Measurements from ENCODE around the gene EFNA5. TPM values are rescaled to one million over a fixed set of nuclear protein-coding genes. Genes with fewer than 3 reads are reported as not detected.

EFNA5 gene
- total and polyA plus RNA-seq, 2 experiments from 2014 or later, result 7.5 to 10.1 TPM

GRCh38 chr5:107558823-107559375, 111.8 kb downstream of the EFNA5 start (continued):
- TF ChIP-seq, protein P1, sequence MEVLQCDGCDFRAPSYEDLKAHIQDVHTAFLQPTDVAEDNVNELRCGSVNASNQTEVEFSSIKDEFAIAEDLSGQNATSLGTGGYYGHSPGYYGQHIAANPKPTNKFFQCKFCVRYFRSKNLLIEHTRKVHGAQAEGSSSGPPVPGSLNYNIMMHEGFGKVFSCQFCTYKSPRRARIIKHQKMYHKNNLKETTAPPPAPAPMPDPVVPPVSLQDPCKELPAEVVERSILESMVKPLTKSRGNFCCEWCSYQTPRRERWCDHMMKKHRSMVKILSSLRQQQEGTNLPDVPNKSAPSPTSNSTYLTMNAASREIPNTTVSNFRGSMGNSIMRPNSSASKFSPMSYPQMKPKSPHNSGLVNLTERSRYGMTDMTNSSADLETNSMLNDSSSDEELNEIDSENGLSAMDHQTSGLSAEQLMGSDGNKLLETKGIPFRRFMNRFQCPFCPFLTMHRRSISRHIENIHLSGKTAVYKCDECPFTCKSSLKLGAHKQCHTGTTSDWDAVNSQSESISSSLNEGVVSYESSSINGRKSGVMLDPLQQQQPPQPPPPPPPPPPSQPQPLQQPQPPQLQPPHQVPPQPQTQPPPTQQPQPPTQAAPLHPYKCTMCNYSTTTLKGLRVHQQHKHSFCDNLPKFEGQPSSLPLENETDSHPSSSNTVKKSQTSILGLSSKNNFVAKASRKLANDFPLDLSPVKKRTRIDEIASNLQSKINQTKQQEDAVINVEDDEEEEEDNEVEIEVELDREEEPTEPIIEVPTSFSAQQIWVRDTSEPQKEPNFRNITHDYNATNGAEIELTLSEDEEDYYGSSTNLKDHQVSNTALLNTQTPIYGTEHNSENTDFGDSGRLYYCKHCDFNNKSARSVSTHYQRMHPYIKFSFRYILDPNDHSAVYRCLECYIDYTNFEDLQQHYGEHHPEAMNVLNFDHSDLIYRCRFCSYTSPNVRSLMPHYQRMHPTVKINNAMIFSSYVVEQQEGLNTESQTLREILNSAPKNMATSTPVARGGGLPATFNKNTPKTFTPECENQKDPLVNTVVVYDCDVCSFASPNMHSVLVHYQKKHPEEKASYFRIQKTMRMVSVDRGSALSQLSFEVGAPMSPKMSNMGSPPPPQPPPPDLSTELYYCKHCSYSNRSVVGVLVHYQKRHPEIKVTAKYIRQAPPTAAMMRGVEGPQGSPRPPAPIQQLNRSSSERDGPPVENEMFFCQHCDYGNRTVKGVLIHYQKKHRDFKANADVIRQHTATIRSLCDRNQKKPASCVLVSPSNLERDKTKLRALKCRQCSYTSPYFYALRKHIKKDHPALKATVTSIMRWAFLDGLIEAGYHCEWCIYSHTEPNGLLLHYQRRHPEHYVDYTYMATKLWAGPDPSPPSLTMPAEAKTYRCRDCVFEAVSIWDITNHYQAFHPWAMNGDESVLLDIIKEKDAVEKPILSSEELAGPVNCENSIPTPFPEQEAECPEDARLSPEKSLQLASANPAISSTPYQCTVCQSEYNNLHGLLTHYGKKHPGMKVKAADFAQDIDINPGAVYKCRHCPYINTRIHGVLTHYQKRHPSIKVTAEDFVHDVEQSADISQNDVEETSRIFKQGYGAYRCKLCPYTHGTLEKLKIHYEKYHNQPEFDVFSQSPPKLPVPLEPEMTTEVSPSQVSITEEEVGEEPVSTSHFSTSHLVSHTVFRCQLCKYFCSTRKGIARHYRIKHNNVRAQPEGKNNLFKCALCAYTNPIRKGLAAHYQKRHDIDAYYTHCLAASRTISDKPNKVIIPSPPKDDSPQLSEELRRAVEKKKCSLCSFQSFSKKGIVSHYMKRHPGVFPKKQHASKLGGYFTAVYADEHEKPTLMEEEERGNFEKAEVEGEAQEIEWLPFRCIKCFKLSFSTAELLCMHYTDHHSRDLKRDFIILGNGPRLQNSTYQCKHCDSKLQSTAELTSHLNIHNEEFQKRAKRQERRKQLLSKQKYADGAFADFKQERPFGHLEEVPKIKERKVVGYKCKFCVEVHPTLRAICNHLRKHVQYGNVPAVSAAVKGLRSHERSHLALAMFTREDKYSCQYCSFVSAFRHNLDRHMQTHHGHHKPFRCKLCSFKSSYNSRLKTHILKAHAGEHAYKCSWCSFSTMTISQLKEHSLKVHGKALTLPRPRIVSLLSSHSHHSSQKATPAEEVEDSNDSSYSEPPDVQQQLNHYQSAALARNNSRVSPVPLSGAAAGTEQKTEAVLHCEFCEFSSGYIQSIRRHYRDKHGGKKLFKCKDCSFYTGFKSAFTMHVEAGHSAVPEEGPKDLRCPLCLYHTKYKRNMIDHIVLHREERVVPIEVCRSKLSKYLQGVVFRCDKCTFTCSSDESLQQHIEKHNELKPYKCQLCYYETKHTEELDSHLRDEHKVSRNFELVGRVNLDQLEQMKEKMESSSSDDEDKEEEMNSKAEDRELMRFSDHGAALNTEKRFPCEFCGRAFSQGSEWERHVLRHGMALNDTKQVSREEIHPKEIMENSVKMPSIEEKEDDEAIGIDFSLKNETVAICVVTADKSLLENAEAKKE (CRISPR knock-in tag; IDR thresholded peaks at IDR 0.05), result no peak; the same call in 1 of the 2 replicates

DNA sequence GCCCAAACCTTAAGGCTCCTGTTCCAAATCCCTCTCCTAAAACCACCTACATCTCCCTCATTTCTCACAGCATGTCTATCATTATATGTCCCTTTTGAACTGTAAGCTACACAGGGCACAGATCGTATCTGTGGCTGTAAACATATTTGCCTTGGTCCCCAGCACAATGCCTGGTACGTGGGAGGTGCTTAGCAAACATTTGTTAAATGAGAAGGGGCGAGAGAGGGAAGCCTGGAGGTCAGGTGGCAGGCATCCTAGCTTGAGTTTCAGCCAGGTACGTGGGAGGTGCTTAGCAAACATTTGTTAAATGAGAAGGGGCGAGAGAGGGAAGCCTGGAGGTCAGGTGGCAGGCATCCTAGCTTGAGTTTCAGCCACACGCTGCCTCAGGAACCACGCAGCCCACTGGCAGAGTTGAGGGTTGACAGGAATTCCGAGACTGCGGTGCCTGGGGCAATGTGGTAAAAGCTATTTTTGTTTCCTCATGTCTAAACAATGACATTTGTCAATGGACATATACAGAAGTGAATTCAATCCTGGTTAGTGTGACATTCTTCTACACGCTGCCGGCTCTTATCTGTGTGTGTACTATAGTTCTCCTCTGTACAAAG, 113.6 kb downstream of the EFNA5 start:
- Mint-ChIP-seq H3K9me3 (no peaks in the 10 kb centered on the region; the same call in 2 of the 3 replicates), H3K4me3 (no peak overlapping the region), H3K4me1 (peaks cover 49% of the 10 kb centered on the region), H3K36me3 (ENCODE audit: low read depth) (no peaks in the 10 kb centered on the region), H3K27me3 (ENCODE audit: insufficient read depth, low read depth, poor library complexity) (peaks cover 6% of the 10 kb centered on the region), H3K27ac (no peak overlapping the region)
- H3K79me2 ChIP-seq (replicated peaks; ENCODE audit: insufficient read depth), result peaks cover 4% of the 10 kb centered on the region; the same call in 1 of the 2 replicates
- H3K4me1 ChIP-seq (ENCODE audit: insufficient read depth), result peaks cover 25% of the 10 kb centered on the region
- ATAC-seq, result peak; percentile 81
- no peaks in the 10 kb centered on the region for H3F3A ChIP-seq (replicated peaks; ENCODE audit: low read depth)
- DNase-seq (ENCODE audit: low spot score), result peak; percentile 76
- no peaks in the 10 kb centered on the region for H4K20me1 ChIP-seq (replicated peaks; ENCODE audit: insufficient read depth)
- H3K9me2 ChIP-seq (ENCODE audit: insufficient read depth), result no peaks in the 10 kb centered on the region
- H3K27ac ChIP-seq (ENCODE audit: low read depth), result peak overlapping the region; percentile 80
- no peaks in the 10 kb centered on the region for H3K36me3 ChIP-seq (ENCODE audit: insufficient read depth)
- peak overlapping the region; percentile 34; the same call in 1 of the 2 replicates for H3K4me2 ChIP-seq
- no peaks in the 10 kb centered on the region for H3K27me3 ChIP-seq (ENCODE audit: insufficient read depth)
- no peak overlapping the region for H2AFZ ChIP-seq
- H3K4me3 ChIP-seq, result no peak overlapping the region
- TF ChIP-seq STAT1 (IDR thresholded peaks at IDR 0.05; ENCODE audit: unreplicated experiment) (no peak), EZH2phosphoT487 (IDR thresholded peaks at IDR 0.05; ENCODE audit: unreplicated experiment) (no peak)
